HFF-Myc (cell line): ENCODE data around the gene CABLES1.

Experiments used
- DNase-seq: peaks from one replicate; pipeline ENCODE4 v3.0.0-alpha.2; 2011; ENCODE audit warnings: low read depth; ENCODE audit errors: extremely low read depth
- H3K4me3 ChIP-seq: replicated peaks from 2 replicates; pipeline ENCODE4 v1.5.1; 2011; ENCODE audit warnings: low read depth, mild to moderate bottlenecking, control low read depth, low read length
- CTCF ChIP-seq: IDR thresholded peaks from 2 replicates; pipeline ENCODE4 v1.5.1; 2012; ENCODE audit warnings: mild to moderate bottlenecking, low read depth, low read length, control low read depth; ENCODE audit errors: missing control alignments

CABLES1 gene

DNA sequence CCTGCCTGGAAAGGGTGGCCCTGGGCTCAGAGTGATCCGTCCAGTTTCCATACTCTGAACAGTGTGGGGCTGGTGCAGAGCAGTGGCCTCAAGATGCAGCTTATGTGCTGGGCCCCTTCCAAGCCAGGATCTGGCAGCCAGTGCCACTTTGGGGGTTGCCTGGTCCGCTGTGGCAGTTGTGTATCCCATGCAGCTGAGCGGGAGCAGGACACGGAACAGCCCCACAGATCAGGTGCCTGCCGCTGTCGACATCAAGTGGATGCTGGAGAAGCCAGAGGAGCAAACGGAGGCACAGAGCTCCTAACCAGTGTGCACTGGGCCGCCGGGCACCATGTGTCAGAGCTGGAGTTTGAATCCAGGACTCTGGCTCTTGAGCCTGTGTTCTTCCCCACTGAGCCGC is 112.0 kb downstream of the CABLES1 start:
- TF ChIP-seq CTCF: no peak
- no peak for DNase-seq
- H3K4me3 ChIP-seq: no peak overlapping the region

DNA sequence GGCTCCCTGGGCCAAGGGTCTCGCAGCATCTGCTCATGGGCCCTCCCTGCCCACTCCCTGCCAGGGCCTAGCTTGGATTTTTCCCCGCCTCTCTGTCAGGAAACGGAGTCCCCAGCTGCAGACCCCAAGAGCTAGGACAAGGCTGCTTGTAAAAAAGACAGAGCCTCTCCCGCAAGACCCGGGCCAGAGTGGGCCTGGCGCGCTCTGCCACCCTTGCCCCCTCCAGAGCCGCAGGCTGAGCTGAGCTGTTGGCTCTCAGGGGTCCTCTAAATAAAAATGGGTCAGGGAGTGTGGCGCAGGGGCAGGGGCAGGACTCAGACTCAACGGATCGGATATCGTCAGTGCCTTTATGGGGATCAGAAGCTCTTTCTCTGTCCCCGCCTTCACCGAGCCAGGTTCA is 112.6 kb downstream of the CABLES1 start:
- H3K4me3 ChIP-seq: no peak overlapping the region
- no peak for TF ChIP-seq CTCF
- no peak for DNase-seq

DNA sequence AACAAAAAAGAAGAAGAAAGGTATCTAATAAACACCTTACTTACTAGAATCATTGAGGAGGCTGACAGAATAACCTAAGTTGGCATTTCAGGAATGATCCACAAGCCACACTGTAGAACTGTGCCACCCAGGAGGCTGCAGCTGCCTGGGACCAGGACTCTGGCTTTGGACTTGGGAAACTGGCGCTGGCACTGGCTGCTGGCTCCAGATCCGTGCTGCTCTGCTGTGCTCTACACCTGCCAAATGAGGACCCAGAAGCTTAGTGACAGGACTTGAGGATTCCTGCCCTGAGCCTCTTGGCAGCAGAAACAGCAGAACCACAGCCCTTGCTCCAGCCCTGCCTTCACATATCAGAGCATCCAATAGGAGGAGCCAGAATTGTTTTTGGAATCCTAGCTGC is 113.5 kb downstream of the CABLES1 start:
- no peak overlapping the region for H3K4me3 ChIP-seq

GRCh38 chr18:23249348-23249747 is 114.1 kb downstream of the CABLES1 start:
- TF ChIP-seq CTCF: no peak
- no peak for DNase-seq
- no peak overlapping the region for H3K4me3 ChIP-seq

More for the DNA sequence above, 113.5 kb downstream of the CABLES1 start:
- TF ChIP-seq CTCF: no peak
- no peak for DNase-seq

DNA sequence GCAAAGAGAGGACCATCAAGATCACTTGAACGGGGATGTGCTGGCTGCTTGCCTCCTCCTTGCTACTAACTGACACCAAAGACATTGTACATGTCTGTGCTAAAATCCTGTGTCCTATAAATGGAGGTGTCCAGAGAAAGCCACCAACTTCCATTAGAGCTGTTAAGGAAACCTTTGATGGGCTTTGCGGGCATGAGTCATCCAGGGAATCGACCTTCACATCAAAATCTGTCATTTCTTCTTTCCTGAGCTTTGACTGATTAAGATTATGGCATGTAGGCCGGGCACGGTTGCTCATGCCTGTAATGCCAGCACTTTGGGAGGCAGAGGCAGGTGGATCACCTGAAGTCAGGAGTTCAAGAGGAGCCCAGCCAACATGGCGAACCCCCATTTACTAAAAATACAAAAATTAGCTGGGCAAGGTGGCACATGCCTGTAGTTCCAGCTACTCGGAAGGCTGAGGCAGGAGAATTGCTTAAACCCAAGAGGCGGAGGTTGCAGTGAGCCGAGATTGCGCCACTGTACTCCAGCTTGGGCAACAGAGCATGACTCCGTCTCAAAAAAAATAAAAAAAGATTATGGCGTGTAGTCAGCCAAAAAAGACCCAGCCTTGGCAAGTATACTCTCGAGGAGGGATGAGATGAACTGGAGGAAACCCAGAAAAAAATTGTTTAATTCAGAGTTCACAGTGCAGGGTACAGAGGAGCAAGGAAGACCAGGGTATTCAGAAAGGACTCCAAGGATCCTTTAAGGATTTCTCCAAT is 115.8 kb downstream of the CABLES1 start:
- DNase-seq: no peak
- TF ChIP-seq CTCF: no peak
- no peak overlapping the region for H3K4me3 ChIP-seq

GRCh38 chr18:23253630-23254029 is 118.3 kb downstream of the CABLES1 start:
- H3K4me3 ChIP-seq: no peak overlapping the region
- no peak for TF ChIP-seq CTCF

DNA sequence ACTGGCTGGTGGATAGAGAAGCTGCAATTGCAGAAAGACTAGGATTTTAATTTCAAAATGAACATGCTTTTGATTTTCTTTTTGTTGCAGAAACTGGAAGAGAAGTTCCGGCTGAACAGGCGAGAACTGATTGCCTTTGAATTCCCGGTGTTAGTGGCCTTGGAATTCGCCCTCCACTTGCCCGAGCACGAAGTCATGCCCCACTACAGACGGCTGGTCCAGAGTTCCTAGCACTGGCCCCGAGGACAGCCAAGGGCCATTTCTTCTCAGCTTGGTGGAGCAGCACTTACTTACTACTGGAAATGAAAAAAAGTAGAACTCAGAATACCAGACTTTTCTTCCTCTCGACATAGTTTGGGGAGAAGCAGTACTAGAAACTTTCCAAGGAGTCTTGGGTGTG is 121.9 kb downstream of the CABLES1 start:
- TF ChIP-seq CTCF: no peak
- H3K4me3 ChIP-seq: no peak overlapping the region
- DNase-seq: no peak

More at GRCh38 chr18:23253630-23254029, 118.3 kb downstream of the CABLES1 start:
- no peak for DNase-seq
